Activated effector memory CD4-positive, alpha-beta T cell treated with anti-CD3 and anti-CD28 coated beads, Interleukin-2, amount 50 U/mL, for 16 hours (primary cell): ENCODE measurements around the gene RIMKLB.
"Not testable (repeated sequence)": the region's sequence is repeated elsewhere in the genome, so short reads cannot be mapped to it uniquely, and the experiment has no call there.

Experiments used
- DNase-seq: peaks from one replicate; pipeline ENCODE4 v3.0.0-alpha.2; 2020

Gene RIMKLB

GRCh38 chr12:8695116-8695515 lies 2.7 kb upstream of the RIMKLB start:
- no peak for DNase-seq

- no peak for DNase-seq
These were observed 1.2 kb upstream of the RIMKLB start for GRCh38 chr12:8696442-8697090.

GRCh38 chr12:8697120-8697475 lies 693 bp upstream of the RIMKLB start:
- DNase-seq = no peak

DNA sequence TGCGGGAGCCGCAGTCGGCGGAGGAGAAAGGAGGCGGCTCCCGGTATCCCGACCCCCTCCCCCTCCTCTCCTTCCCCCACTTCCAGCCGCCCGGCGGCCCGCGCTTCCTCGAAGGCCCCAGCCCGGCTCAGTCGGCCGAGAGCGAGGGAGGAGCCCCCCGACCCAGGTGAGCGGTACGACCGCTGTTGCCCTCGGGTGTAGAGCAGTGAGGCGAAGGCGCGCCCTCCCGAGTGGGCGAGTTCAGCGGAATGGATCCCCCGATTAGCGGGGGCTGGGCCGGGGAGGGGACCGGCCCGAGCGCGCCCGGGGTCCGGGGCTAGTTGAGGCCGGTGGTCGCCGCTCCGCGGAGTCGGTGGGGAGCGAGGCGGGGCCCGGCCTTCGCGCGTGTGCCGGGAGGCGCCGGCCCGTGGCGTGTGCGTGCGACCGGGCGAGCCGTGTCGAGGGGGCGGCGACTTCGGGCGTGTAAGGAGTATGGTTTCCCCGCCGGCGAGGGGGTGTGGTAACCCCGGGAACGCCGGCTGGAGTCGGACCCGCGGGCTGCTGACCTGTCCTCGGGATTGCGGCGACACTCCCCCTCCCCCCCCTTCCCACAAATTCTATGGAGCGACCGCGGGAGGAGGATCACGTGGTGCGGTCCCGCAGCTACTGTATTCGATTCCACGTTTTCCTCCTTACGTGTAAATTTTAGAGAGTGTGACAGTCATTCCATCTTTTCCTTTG lies 501 bp downstream of the RIMKLB start:
- DNase-seq = peak; percentile 82

DNA sequence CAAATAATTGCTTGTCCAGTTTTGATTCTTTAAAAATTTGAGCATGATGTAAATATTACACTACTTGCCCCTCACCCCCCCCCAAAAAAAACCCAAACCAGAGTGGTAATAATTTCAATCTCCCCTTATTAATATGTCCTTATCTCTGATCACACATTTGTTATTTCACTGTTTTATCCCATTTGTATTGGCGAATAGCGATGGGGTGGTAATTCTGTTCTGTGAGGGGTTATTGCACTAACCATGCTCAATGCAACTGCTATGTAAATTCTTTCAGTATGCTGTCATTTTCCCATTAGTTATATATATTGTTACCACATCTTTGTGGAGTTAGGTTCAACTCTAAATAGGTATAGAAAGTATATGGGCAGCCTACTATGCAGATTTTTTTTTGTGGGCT lies 1.1 kb downstream of the RIMKLB start:
- DNase-seq = no peak

DNA sequence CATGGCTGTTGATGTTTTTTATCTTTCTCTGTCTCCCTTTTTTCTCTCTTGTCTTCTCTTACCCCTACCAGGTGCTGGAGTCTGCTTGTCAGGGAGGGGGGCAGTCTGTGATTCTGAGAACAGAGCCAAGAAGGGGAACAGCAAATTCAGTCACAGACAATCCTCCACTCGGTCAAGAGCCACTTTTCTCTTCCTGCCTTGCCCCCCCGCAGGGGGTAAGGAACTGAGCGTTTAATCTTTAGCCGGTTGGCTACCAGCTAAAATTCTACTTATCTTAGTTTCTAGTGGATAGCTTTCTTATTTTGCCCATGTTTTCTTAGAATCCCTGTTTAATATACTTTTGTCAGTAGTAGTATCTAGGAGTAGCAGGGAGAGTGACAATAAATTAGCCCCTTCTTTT lies 1.9 kb downstream of the RIMKLB start:
- DNase-seq = no peak

- no peak for DNase-seq
These were observed 3.4 kb downstream of the RIMKLB start for GRCh38 chr12:8701046-8701660.

DNA sequence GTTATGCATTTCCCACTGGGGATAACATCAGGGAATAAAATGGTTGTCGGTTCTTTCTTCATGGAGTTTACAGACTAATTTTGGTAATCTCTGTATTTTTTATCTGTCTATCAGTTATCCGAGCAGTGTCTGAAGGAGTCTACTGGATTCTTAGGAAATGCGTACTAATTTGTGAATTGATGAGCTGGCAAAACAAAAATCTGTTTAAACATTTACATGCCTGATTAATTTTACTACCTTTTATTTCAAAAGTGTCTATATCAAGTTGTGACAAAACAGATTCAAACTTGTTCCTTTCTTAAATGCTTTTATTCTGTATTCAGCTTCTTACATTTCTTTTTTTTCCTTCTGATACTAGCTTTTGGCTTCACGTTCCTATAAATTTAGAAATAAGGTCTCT lies 4.4 kb downstream of the RIMKLB start:
- DNase-seq = no peak

DNA sequence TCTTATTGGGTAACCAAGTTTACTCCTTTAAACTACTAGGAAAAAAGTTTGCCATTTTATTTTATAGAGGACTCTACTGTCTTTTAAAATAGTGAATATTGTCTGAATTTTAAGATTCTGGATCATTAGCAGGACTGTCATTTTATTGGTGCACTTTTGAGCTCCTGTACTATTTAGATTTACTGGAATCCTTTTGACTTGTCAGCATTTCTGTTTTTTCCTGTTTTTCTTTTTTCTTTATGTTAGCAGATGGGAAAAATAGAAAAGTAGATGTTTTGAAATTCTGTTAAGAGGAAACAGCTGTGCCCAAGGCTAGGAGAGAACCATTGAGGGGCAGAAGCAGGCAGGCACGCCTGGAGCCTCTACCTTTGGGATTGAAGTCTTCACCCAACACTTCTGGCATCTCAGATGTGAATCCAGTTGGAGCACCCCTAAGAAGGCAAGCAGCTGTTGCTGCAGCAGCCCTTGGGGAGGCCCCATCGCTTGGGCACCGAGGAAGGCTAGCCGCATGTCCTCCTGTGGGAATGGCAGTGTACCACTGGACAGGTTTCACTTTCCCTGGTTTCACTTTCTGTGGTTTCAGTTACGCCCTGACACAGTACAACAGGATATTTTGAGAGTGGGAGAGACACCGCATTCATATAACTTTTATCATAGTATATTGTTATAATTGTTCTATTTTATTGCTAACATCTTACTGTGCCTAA lies 11.5 kb downstream of the RIMKLB start:
- DNase-seq = no peak

- no peak for DNase-seq
These were observed 14.8 kb downstream of the RIMKLB start for GRCh38 chr12:8712572-8712971.

- no peak for DNase-seq
These were observed 24.6 kb downstream of the RIMKLB start for GRCh38 chr12:8722286-8722800.

DNA sequence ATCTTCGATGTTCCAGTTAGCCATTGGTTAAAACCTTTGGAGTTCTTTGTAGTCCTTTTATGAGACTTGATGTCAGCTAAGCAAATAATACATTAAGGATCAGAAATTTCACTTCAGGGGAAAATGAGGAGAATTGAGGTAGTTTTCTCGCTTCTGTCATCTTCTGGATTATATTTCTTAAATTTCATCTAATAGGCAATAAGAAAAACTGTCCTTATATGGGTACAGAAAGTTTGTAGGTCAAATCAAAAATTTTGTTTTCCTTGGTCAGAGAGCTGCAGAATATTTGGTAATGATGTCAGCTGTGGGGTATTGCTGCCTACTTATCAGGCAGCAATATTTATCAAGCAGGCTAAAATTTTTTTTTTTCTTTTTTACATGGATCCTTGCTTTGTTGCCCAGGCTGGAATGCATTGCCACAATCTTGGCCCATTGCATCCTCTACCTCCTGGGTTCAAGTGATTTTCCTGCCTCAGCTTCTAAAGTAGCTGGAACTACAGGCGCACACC lies 37.1 kb downstream of the RIMKLB start:
- DNase-seq = no peak

- no peak for DNase-seq
These were observed 44.7 kb downstream of the RIMKLB start for GRCh38 chr12:8742501-8742900.

GRCh38 chr12:8743121-8743520 lies 45.3 kb downstream of the RIMKLB start:
- DNase-seq = not testable (repeated sequence)

DNA sequence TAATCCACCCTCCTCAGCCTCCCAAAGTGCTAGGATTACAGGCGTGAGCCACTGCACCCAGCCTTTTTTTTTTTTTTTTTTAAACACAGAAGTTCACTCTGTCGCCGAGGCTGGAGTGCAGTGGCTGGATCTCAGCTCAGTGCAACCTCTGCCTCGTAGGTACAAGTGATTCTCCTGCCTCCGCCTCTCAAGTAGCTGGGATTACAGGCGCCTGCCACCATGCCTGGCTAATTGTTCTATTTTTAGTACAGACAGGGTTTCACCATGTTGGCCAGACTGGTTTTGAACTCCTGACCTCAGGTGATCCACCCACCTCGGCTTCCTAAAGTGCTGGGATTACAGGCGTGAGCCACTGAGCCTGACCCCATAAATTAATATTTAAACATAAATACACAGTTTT lies 47.8 kb downstream of the RIMKLB start:
- not testable (repeated sequence) for DNase-seq

- DNase-seq = no peak
These were observed 48.3 kb downstream of the RIMKLB start for GRCh38 chr12:8746046-8746445.

- not testable (repeated sequence) for DNase-seq
These were observed 62.3 kb downstream of the RIMKLB start for GRCh38 chr12:8760076-8760475.

GRCh38 chr12:8762701-8763100 lies 64.9 kb downstream of the RIMKLB start:
- DNase-seq = not testable (repeated sequence)

DNA sequence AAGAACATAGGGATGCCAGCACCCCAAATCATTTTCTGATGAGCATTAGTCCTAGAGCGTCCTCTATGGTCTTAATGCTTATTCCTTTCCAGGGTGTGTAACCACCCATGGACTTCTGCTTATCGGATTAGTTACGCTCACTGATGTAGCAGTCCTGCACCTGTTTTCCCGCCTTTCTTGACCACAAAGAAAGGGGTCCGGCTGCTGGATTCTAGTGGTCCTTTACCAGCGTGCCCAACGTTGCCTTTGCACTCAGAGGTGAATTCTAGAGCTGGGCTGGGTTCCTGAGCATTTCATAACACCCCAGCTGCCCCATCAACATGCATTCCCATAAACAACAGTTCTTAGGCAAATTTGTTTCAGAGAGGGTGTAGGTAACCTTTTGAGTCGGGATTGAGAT lies 68.3 kb downstream of the RIMKLB start:
- DNase-seq = not testable (repeated sequence)

DNA sequence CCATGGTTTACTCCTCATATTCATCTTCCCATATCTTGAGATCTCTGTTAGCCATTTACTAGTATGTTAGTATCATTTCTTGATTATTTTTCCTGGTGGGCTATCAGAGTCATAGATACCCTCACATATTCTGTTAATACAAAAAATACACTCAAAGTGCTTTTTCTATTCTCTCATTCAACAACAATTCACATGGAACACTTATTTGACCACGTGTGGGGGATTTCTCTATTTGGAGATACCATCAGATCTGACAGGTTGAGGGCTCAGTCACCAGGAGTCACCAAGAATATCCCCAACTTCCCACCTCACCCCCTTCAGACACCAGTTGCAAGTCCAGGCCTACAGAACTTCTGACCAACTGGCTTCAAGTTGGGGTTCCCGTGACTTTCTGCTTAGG lies 72.7 kb downstream of the RIMKLB start:
- DNase-seq = no peak

GRCh38 chr12:8771072-8771471 lies 73.3 kb downstream of the RIMKLB start:
- no peak for DNase-seq

DNA sequence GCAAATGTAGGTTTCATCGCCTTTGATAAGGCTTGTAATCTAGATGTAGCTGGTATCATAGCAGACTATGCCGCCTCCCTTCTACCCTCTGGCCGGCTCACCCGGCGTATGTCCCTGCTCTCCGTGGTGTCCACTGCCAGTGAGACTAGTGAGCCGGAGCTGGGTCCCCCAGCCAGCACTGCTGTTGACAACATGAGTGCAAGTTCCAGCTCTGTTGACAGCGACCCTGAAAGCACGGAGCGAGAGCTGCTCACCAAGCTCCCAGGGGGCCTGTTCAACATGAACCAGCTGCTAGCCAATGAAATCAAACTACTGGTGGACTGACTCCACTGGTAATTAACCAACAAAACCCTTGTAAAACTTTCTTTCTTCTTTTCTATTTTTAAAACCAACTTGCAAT lies 75.7 kb downstream of the RIMKLB start:
- no peak for DNase-seq

DNA sequence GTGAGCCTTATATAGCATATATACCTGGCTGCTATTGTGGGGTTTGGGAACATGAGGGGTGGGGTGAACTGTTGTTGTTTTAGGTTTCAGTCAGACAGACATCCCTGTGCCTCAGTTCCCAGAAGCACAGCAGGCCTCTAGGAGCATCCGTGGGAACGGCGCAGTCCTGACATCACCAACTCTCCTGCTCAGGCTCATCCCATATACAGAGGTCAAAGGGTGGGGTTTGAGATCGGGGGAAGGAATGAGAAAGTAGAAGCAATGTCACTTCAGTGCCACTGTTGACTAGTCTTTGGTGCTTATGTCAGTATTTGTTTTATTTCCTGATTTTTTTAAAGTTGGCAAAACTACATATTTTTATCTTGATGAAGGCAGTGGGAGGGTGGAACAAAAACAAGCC lies 81.5 kb downstream of the RIMKLB start:
- DNase-seq = no peak
